Fibroblast of the aortic adventitia (primary cell): ENCODE data around the gene PARN. TPM values are rescaled to one million over a fixed set of nuclear protein-coding genes. Genes with fewer than 3 reads are reported as not detected.

ENCODE experiments used
- DNase-seq: peaks from one replicate; pipeline ENCODE4 v3.0.0-alpha.2; 2010; ENCODE audit warnings: low read depth
- H3K4me3 ChIP-seq: 2 replicates; pipeline ENCODE4 v1.5.1; 2011; ENCODE audit warnings: low read depth, mild to moderate bottlenecking, control low read depth, low read length, moderate library complexity
- CTCF ChIP-seq: IDR thresholded peaks from 2 replicates; pipeline ENCODE4 v1.5.1; 2011; ENCODE audit warnings: mild to moderate bottlenecking, low read length, control low read depth, inconsistent platforms; ENCODE audit not compliant: insufficient read depth
- total RNA-seq: library from RNA; depleted of rRNA; stranded (reverse); fragments of >200 nt; gene quantifications from 2 replicates; pipeline ENCODE4 v1.2.3, GENCODE V29; 2012; ENCODE audit warnings: low replicate concordance

The PARN gene
- total RNA-seq, 1 donor = 37.2 TPM

DNA sequence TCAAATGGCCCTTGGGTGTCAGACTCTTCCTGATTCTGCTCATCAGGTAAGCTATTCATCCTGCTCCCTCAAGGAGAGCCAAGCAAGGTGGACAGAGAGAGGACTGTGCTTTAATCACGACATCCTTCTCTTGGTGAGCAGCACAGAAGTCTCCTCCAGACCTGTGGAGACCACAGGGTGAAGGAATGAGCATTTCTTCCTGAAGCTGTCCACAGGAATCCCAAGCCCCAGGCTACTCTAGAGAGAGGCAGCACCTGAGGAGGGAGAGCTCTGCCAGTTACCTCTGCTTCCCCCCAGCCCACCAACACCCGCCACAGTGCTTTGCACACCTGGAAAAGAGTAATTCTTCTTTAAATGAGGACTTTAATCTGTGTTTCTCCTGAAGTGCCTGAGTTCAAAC, 100.0 kb downstream of the PARN start:
- TF ChIP-seq CTCF = no peak
- no peak for DNase-seq
- H3K4me3 ChIP-seq = no peak overlapping the region

- peak; percentile 59 for TF ChIP-seq CTCF
- H3K4me3 ChIP-seq = peak overlapping the region; percentile 53
- DNase-seq = peak; percentile 97
Observed at GRCh38 chr16:14529010-14529669, 100.9 kb downstream of the PARN start.

GRCh38 chr16:14528306-14528705, 101.8 kb downstream of the PARN start:
- H3K4me3 ChIP-seq = no peak overlapping the region
- no peak for DNase-seq
- TF ChIP-seq CTCF = no peak

- DNase-seq = peak; percentile 95
- no peak overlapping the region for H3K4me3 ChIP-seq
- no peak for TF ChIP-seq CTCF
Observed at GRCh38 chr16:14527411-14528044, 102.5 kb downstream of the PARN start.

DNA sequence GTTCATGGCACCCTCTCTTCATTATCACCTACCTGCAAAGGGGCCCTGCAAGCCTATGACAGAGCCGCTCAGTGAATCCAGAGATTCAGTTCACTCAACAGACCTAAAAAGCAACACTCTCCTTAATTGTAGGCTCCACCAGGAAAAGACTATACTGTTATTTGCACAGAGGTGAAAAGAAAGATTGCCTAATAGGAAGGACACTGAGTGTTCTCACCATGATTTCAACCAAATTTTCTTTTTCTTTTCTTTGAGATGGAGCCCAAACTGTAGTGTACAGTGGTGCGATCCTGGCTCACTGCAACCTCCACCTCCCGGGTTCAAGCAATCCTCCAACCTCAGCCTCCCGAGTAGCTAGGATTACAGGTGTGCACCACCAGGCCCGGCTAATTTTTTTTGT, 104.5 kb downstream of the PARN start:
- TF ChIP-seq CTCF = no peak
- H3K4me3 ChIP-seq = no peak overlapping the region
- no peak for DNase-seq

GRCh38 chr16:14524979-14525378, 105.1 kb downstream of the PARN start:
- no peak for DNase-seq
- H3K4me3 ChIP-seq = no peak overlapping the region
- TF ChIP-seq CTCF = no peak

GRCh38 chr16:14523632-14524031, 106.4 kb downstream of the PARN start:
- no peak for TF ChIP-seq CTCF
- no peak for DNase-seq
- H3K4me3 ChIP-seq = no peak overlapping the region
